Activated T-helper 2 cell treated with anti-CD3 and anti-CD28 coated beads, Interferon-gamma antibody, Interleukin-2, Interleukin-4, amounts not matched to agents 10 μg/mL and 5 μg/mL and 100 μg/mL, durations not matched to agents 14 hours and 24 hours and 36 hours (primary cell): ENCODE measurements around the gene DARS1. TPM values are rescaled to one million over a fixed set of nuclear protein-coding genes. Genes with fewer than 3 reads are reported as not detected.

ENCODE experiments used
- DNase-seq: peaks from one replicate; pipeline ENCODE4 v3.0.0; 2021; ENCODE audit warnings: low spot score
- H3K27ac Mint-ChIP-seq: one replicate; pipeline ENCODE4 v1.8.0; 2021; ENCODE audit warnings: mixed read lengths
- H3K27me3 Mint-ChIP-seq: one replicate; pipeline ENCODE4 v1.8.0; 2021; ENCODE audit warnings: low read depth, mixed read lengths
- H3K36me3 Mint-ChIP-seq: one replicate; pipeline ENCODE4 v1.8.0; 2021; ENCODE audit warnings: low read depth, mixed read lengths
- H3K4me1 Mint-ChIP-seq: one replicate; pipeline ENCODE4 v1.8.0; 2021; ENCODE audit warnings: low read depth, mixed read lengths
- H3K4me3 Mint-ChIP-seq: one replicate; pipeline ENCODE4 v1.8.0; 2021; ENCODE audit warnings: low read depth, mild to moderate bottlenecking, moderate library complexity, mixed read lengths
- H3K9me3 Mint-ChIP-seq: one replicate; pipeline ENCODE4 v1.8.0; 2021; ENCODE audit warnings: mixed read lengths
- intact Hi-C: fragments of 100-400 bp; cut with micrococcal nuclease; formaldehyde crosslinking; loops from one replicate; pipeline ENCODE4 v1.15.1; 2023
- total RNA-seq: library from RNA; stranded (reverse); gene quantifications from 2 replicates; pipeline ENCODE4 v1.2.3, GENCODE V29; 2022

DARS1 gene
- total RNA-seq, 1 donor from 2014 or later = 183 TPM

GRCh38 chr2:135994281-135994680 lies 8.9 kb upstream of the DARS1 start:
- no peaks in the 10 kb centered on the region for H3K27me3 Mint-ChIP-seq
- no peak overlapping the region for H3K4me3 Mint-ChIP-seq
- peaks cover 5% of the 10 kb centered on the region for H3K9me3 Mint-ChIP-seq
- intact Hi-C loops = no loop called here
- peaks cover 20% of the 10 kb centered on the region for H3K4me1 Mint-ChIP-seq
- DNase-seq = no peak
- H3K36me3 Mint-ChIP-seq = peaks cover 40% of the 10 kb centered on the region
- no peak overlapping the region for H3K27ac Mint-ChIP-seq

GRCh38 chr2:135993421-135993820 lies 8.0 kb upstream of the DARS1 start:
- H3K27me3 Mint-ChIP-seq = no peaks in the 10 kb centered on the region
- intact Hi-C loops = no loop called here
- DNase-seq = no peak
- peaks cover 22% of the 10 kb centered on the region for H3K4me1 Mint-ChIP-seq
- no peak overlapping the region for H3K4me3 Mint-ChIP-seq
- H3K27ac Mint-ChIP-seq = no peak overlapping the region
- peaks cover 38% of the 10 kb centered on the region for H3K36me3 Mint-ChIP-seq
- peaks cover 9% of the 10 kb centered on the region for H3K9me3 Mint-ChIP-seq

DNA sequence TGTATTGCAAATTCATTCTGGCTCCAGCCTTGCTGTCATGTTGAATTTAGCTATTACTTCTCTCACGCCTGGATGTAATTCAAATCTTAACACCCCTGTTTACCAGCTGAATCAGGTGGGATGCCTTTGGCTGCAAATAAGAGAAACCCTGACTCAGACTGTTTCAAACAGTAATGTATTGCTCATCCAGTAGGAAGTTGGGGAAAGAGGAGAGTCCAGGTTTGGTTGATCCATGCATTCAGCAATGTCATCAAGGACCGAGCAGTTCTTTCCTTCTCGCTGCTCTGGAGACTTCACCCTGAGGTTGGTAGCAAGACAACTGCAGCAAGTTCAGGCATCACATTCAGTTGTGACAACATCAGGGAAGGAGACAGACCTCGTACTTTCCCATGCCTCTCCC lies 6.4 kb upstream of the DARS1 start:
- peaks cover 9% of the 10 kb centered on the region for H3K9me3 Mint-ChIP-seq
- DNase-seq = no peak
- no peak overlapping the region for H3K27ac Mint-ChIP-seq
- H3K4me3 Mint-ChIP-seq = no peak overlapping the region
- no peaks in the 10 kb centered on the region for H3K27me3 Mint-ChIP-seq
- intact Hi-C loops = no loop called here
- peaks cover 38% of the 10 kb centered on the region for H3K36me3 Mint-ChIP-seq
- H3K4me1 Mint-ChIP-seq = peaks cover 20% of the 10 kb centered on the region

GRCh38 chr2:135987441-135987840 lies 2.0 kb upstream of the DARS1 start:
- Mint-ChIP-seq H3K36me3 (peaks cover 39% of the 10 kb centered on the region), H3K4me3 (no peak overlapping the region), H3K4me1 (peaks cover 38% of the 10 kb centered on the region), H3K27me3 (no peaks in the 10 kb centered on the region), H3K9me3 (peaks cover 4% of the 10 kb centered on the region), H3K27ac (no peak overlapping the region)
- no peak for DNase-seq
- intact Hi-C loops = no loop called here

DNA sequence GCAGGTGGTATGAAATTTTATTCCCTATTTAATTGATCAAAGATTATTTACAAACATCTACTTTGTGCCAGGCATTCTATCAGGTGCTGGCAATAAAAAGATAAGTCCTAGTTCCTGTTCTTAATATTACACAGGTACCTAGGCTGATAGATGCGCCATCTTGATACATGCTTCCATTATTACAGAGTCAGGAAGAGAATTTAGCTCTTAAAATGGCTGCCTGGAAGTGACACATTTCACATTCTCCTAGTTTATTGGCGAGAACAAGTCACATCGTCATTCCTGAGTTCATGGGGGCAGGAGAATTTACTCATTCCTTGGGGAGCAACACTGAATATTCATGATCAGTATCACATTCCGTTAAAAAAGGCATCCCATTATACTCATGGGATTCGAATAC lies 1.1 kb upstream of the DARS1 start:
- no peaks in the 10 kb centered on the region for H3K27me3 Mint-ChIP-seq
- H3K9me3 Mint-ChIP-seq = peaks cover 4% of the 10 kb centered on the region
- peaks cover 38% of the 10 kb centered on the region for H3K4me1 Mint-ChIP-seq
- peak overlapping the region; percentile 98 for H3K27ac Mint-ChIP-seq
- peak overlapping the region; percentile 94 for H3K4me3 Mint-ChIP-seq
- intact Hi-C loops = no loop called here
- H3K36me3 Mint-ChIP-seq = peaks cover 39% of the 10 kb centered on the region
- DNase-seq = no peak

DNA sequence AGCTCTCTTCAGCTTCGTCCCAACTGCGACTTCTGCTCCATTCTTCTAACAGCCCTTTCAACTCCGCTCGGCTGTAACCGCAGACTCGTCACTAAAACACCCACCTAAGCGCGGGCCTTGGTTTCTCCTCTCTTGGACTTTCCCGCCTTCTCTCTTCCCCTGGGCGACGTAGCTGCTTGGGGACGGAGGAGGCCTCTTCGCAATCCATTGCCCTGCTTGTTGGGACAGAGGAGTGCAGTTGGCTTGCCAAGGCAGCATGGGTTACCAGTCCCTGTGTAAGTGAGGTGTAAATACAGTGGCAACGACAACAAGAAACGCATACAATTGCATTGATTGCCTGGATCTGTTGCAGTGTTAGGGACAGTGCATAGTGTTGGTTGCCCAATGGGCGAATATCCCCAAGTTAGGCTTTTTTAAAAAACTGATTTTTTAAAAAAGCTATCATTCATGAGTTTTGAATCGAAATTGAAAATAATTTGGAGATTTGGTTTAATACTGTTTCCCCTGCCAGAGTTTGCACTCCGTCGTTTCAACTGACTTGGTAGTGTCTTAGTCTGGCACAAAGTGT lies 484 bp upstream of the DARS1 start:
- no peak for DNase-seq
- H3K4me1 Mint-ChIP-seq = peaks cover 38% of the 10 kb centered on the region
- H3K36me3 Mint-ChIP-seq = peaks cover 44% of the 10 kb centered on the region
- peak overlapping the region; percentile 98 for H3K27ac Mint-ChIP-seq
- H3K9me3 Mint-ChIP-seq = peaks cover 4% of the 10 kb centered on the region
- intact Hi-C loops = loop anchor here (1.0 to 2.0 kb wide), 7 partner anchors 24 to 396 kb away; partner anchors contain the start of gene MCM6
- no peaks in the 10 kb centered on the region for H3K27me3 Mint-ChIP-seq
- peak overlapping the region; percentile 94 for H3K4me3 Mint-ChIP-seq

GRCh38 chr2:135984199-135985017 lies 1.0 kb downstream of the DARS1 start:
- peak overlapping the region; percentile 98 for H3K27ac Mint-ChIP-seq
- H3K9me3 Mint-ChIP-seq = peaks cover 4% of the 10 kb centered on the region
- H3K36me3 Mint-ChIP-seq = peaks cover 51% of the 10 kb centered on the region
- DNase-seq = no peak
- intact Hi-C loops = loop anchor here (1.0 to 5.0 kb wide), 11 partner anchors 22 to 398 kb away; partner anchors contain the start of gene MCM6
- peak overlapping the region; percentile 94 for H3K4me3 Mint-ChIP-seq
- no peaks in the 10 kb centered on the region for H3K27me3 Mint-ChIP-seq
- peaks cover 46% of the 10 kb centered on the region for H3K4me1 Mint-ChIP-seq

DNA sequence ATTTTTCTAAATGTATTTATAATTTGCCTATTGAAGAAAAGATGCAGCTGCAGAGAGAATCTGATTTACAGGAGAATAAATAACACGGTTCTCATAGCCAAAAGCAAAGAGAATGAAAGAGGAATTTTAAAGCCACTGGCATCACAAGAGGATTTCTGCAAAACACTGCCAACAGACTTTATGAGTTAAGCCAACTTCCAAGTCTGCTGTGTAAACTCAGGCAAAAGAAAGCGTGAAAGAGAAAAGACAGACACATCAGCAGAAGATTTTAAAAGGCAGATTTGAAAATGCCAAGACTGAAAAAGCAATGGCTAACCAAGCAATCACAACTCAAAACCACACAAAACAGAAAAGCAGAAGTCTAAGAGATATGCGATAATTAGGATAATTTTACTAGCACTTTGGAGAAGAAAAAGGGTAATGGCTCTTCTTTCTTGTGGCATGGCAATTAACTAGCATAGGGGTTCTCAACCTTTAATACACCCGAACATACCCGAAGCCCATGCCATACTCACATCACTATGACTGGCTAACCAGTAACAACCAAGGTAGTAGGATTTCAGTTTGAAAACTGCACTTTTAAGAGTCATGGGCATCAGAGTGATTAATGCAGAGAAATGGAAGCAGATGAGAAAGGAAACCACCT lies 4.9 kb downstream of the DARS1 start:
- no peak for DNase-seq
- Mint-ChIP-seq H3K9me3 (no peaks in the 10 kb centered on the region), H3K27ac (peak overlapping the region; percentile 77), H3K4me1 (peaks cover 46% of the 10 kb centered on the region), H3K36me3 (peaks cover 74% of the 10 kb centered on the region), H3K27me3 (no peaks in the 10 kb centered on the region), H3K4me3 (peak overlapping the region; percentile 6)
- intact Hi-C loops = loop anchor here (5.0 kb wide), 4 partner anchors 33 to 332 kb away; no protein-coding TSS in a partner anchor

GRCh38 chr2:135975702-135976101 lies 9.7 kb downstream of the DARS1 start:
- intact Hi-C loops = no loop called here
- Mint-ChIP-seq H3K36me3 (peaks cover 80% of the 10 kb centered on the region), H3K4me3 (no peak overlapping the region), H3K27me3 (no peaks in the 10 kb centered on the region), H3K27ac (no peak overlapping the region), H3K9me3 (peaks cover 26% of the 10 kb centered on the region), H3K4me1 (peaks cover 59% of the 10 kb centered on the region)
- no peak for DNase-seq

DNA sequence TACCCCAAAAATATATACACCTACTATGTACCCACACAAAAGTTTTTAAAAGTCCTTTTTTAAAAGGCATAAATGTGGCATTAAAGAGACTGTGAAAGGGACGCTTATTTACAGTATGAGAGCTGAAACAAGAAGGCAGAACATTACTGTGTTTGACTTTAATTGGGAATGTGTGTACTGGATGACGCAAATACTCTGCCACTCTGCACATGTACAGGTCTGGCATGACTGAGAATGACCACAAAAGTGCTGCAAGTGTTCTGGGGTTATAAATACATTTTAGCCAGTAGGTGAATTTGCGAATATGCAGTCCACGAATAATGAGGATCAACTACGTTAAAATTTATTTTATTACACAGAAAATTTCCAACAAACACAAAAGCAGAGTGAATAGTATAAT lies 11.4 kb downstream of the DARS1 start:
- H3K27ac Mint-ChIP-seq = no peak overlapping the region
- H3K4me3 Mint-ChIP-seq = no peak overlapping the region
- H3K36me3 Mint-ChIP-seq = peaks cover 82% of the 10 kb centered on the region
- peaks cover 27% of the 10 kb centered on the region for H3K9me3 Mint-ChIP-seq
- no peaks in the 10 kb centered on the region for H3K27me3 Mint-ChIP-seq
- H3K4me1 Mint-ChIP-seq = peaks cover 55% of the 10 kb centered on the region
- no peak for DNase-seq
- intact Hi-C loops = no loop called here

DNA sequence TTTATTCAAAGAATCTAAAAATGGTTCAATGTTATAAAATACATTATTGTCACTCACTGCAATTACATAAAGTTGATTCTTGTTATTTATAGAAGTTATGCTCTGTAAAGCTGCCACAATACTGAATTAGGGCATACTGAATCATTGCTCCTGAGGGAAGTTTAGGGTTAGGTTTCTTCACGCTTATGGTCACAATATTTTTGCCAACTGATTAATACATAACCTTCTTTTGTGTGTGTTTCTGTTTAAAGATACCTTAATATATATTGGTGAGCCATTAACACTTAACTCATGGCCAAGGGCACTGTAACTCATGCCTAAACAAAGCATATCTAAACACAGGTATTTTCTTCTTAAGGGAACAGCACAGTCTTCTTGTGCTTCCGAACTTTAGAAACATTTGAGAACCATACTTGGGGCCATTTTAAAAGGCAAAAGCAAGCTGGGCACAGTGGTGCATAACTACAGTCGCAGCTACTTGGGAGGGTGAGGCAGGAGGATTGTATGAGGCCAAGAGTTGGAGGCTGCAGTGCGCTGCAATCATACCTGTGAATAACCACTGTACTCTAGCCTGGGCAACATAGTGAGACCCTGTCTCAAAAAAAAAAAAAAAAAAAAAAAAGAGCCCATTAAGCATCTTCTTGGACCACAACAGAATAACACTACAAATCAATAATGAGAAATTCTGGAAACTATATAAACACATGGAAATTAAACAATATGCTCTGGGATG lies 15.6 kb downstream of the DARS1 start:
- H3K4me1 Mint-ChIP-seq = peaks cover 58% of the 10 kb centered on the region
- intact Hi-C loops = no loop called here

DNA sequence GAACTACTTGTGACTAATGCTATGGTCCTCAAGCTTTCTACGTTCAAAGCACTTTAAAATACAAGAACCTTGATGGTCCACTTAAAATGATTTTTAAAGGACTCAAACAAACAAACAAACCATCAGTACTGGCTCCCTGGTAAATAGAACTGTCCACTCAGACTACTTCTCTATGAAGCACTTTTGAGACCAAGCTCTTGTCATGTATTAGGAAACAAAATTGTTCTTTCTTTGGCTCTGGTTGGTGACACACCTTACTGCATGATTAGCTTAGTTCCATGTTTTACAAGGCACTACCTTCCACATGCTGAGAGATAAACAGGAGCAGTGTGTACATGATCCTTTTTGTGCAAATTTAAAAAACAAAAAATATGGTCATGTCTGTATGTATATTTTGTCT lies 19.7 kb downstream of the DARS1 start:
- DNase-seq = no peak
- Mint-ChIP-seq H3K9me3 (peaks cover 1% of the 10 kb centered on the region), H3K36me3 (peaks cover 82% of the 10 kb centered on the region), H3K4me1 (peaks cover 59% of the 10 kb centered on the region), H3K27ac (peak overlapping the region; percentile 49), H3K27me3 (no peaks in the 10 kb centered on the region), H3K4me3 (peak overlapping the region; percentile 30)
- intact Hi-C loops = no loop called here

More for the DNA sequence above, 15.6 kb downstream of the DARS1 start:
- Mint-ChIP-seq H3K27ac (no peak overlapping the region), H3K36me3 (peaks cover 86% of the 10 kb centered on the region), H3K4me3 (no peak overlapping the region), H3K27me3 (no peaks in the 10 kb centered on the region), H3K9me3 (peaks cover 27% of the 10 kb centered on the region)
- no peak for DNase-seq
